Measurements from ENCODE around the gene SMYD3. TPM values are rescaled to one million over a fixed set of nuclear protein-coding genes. Genes with fewer than 3 reads are reported as not detected.

SMYD3 gene
- total and polyA plus RNA-seq, 2 of the 4 experiments (the other 2 are of a cell fraction), result 26.5 to 37.6 TPM

DNA sequence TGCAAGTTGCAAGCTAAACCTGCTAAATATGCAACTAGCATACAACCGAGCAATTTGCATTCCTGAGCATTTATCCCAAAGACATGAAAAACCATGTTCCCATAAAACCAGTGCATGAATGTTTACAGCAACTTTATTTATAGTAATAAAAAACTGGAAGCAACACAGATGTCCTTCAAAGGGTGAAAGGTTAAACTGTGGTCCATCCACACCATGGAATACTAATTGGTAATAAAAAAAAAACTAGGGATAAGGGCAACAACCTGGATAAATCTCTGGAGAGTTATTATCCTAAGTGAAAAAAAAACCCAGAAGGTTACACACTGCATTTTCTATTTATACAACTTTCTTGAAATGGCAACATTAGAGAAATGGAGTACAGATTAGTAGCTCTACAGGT lies 474.1 kb downstream of the SMYD3 start:
- Histone ChIP-seq H3K9me3 (ENCODE audit: control insufficient read depth, insufficient read depth, low read length) (no peaks in the 10 kb centered on the region), H3K27me3 (ENCODE audit: control insufficient read depth, insufficient read depth, low read length) (no peaks in the 10 kb centered on the region), H4K5ac (ENCODE audit: low read depth, low read length) (no peak overlapping the region), H4K8ac (ENCODE audit: low read depth in 2 of 2, low read length in 2 of 2) (no peak overlapping the region), H4K20me1 (ENCODE audit: insufficient read depth, low read length) (no peaks in the 10 kb centered on the region), H2AK9ac (replicated peaks; ENCODE audit: low read depth, low read length, poor library complexity) (no peak overlapping the region), H3K14ac (replicated peaks; ENCODE audit: low read depth, low read length) (no peak overlapping the region), H3K4me3 (ENCODE audit: insufficient read depth, low read depth, low read length) (no peak overlapping the region), H3K9me1 (ENCODE audit: insufficient read depth, low read length) (no peaks in the 10 kb centered on the region), H3K9ac (ENCODE audit: low read depth, low read length) (no peak overlapping the region), H4K91ac (ENCODE audit: insufficient read depth, low read depth, low read length) (no peak overlapping the region), H3K27ac (ENCODE audit: insufficient read depth, low read length) (no peak overlapping the region), H3K23ac (ENCODE audit: low read depth, low read length) (no peak overlapping the region), H2BK5ac (ENCODE audit: low read depth, low read length, poor library complexity, severe bottlenecking) (no peak overlapping the region), H3K56ac (ENCODE audit: extremely low read depth, insufficient read depth, low read length) (no peak overlapping the region), H3K4ac (ENCODE audit: low read depth, low read length) (no peak overlapping the region), H2AK5ac (ENCODE audit: low read depth, low read length) (no peak overlapping the region), H3K79me1 (ENCODE audit: low read depth in 1 of 2, low read length in 2 of 2) (peaks cover 0 to 2% of the 10 kb centered on the region in 2 experiments; a peak in 2 of 4 replicates), H3K4me2 (ENCODE audit: low read depth, low read length) (no peak overlapping the region), H2BK15ac (ENCODE audit: low read depth, low read length) (no peak overlapping the region), H3K18ac (ENCODE audit: low read depth, low read length) (no peak overlapping the region), H2BK120ac (ENCODE audit: low read depth, low read length) (no peak overlapping the region), H2AFZ (replicated peaks; ENCODE audit: low read length, poor library complexity) (no peak overlapping the region), H3K4me1 (ENCODE audit: control insufficient read depth, insufficient read depth, low read length) (peaks cover 2% of the 10 kb centered on the region; the same call in 1 of the 2 replicates), H3K36me3 (ENCODE audit: control insufficient read depth, insufficient read depth, low read length) (no peaks in the 10 kb centered on the region), H2BK20ac (ENCODE audit: low read depth, low read length) (no peak overlapping the region)
- no peak for DNase-seq
- BruUV-seq (replicated peaks), result no TSS peak
- CTCF ChIA-PET, result no interaction called here
- in situ Hi-C loops (cut with MboI; ENCODE audit: low sequenced_read_pairs) (no loop called here), intact Hi-C loops (cut with micrococcal nuclease) (no loop called here), dilution Hi-C loops (cut with HindIII; ENCODE audit: low sequenced_read_pairs, unreplicated experiment) (no loop called here)
- POLR2A ChIA-PET (ENCODE audit: unreplicated experiment), result no interaction called here
- TF ChIP-seq NFE2L2 (IDR thresholded peaks at IDR 0.05; ENCODE audit: low read depth, low read length), result no peak
- no peak for TF ChIP-seq MAFK (IDR thresholded peaks at IDR 0.05; ENCODE audit: low read depth, low read length)
- no peak for TF ChIP-seq RCOR1 (IDR thresholded peaks at IDR 0.05; ENCODE audit: insufficient replicate concordance, low read length)
- TF ChIP-seq, protein P1, sequence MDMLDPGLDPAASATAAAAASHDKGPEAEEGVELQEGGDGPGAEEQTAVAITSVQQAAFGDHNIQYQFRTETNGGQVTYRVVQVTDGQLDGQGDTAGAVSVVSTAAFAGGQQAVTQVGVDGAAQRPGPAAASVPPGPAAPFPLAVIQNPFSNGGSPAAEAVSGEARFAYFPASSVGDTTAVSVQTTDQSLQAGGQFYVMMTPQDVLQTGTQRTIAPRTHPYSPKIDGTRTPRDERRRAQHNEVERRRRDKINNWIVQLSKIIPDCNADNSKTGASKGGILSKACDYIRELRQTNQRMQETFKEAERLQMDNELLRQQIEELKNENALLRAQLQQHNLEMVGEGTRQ (IDR thresholded peaks at IDR 0.05; ENCODE audit: low read depth, low read length), result no peak
- no peak for TF ChIP-seq MXI1 (IDR thresholded peaks at IDR 0.05; ENCODE audit: borderline replicate concordance, low read depth, low read length)
- TF ChIP-seq, protein P2, sequence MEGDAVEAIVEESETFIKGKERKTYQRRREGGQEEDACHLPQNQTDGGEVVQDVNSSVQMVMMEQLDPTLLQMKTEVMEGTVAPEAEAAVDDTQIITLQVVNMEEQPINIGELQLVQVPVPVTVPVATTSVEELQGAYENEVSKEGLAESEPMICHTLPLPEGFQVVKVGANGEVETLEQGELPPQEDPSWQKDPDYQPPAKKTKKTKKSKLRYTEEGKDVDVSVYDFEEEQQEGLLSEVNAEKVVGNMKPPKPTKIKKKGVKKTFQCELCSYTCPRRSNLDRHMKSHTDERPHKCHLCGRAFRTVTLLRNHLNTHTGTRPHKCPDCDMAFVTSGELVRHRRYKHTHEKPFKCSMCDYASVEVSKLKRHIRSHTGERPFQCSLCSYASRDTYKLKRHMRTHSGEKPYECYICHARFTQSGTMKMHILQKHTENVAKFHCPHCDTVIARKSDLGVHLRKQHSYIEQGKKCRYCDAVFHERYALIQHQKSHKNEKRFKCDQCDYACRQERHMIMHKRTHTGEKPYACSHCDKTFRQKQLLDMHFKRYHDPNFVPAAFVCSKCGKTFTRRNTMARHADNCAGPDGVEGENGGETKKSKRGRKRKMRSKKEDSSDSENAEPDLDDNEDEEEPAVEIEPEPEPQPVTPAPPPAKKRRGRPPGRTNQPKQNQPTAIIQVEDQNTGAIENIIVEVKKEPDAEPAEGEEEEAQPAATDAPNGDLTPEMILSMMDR (conservative IDR thresholded peaks at IDR 0.05; ENCODE audit: low read depth, low read length), result no peak
- no peak for TF ChIP-seq CHD1 (IDR thresholded peaks at IDR 0.05; ENCODE audit: low read depth, low read length)
- TF ChIP-seq CEBPB (IDR thresholded peaks at IDR 0.05; ENCODE audit: low read depth, low read length), result no peak
- TF ChIP-seq FOS (IDR thresholded peaks at IDR 0.05; ENCODE audit: low read depth, low read length), result no peak
- TF ChIP-seq, protein P3, sequence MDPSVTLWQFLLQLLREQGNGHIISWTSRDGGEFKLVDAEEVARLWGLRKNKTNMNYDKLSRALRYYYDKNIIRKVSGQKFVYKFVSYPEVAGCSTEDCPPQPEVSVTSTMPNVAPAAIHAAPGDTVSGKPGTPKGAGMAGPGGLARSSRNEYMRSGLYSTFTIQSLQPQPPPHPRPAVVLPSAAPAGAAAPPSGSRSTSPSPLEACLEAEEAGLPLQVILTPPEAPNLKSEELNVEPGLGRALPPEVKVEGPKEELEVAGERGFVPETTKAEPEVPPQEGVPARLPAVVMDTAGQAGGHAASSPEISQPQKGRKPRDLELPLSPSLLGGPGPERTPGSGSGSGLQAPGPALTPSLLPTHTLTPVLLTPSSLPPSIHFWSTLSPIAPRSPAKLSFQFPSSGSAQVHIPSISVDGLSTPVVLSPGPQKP (IDR thresholded peaks at IDR 0.05; ENCODE audit: borderline replicate concordance, low read depth, low read length), result no peak
- no peak for TF ChIP-seq POLR2A (IDR thresholded peaks at IDR 0.05; ENCODE audit: low read depth, low read length)
- TF ChIP-seq RFX5 (IDR thresholded peaks at IDR 0.05; ENCODE audit: low read depth, low read length), result no peak
- TF ChIP-seq SMC3 (IDR thresholded peaks at IDR 0.05; ENCODE audit: low read depth, low read length), result no peak
- TF ChIP-seq RAD21 (IDR thresholded peaks at IDR 0.05; ENCODE audit: low read length), result no peak
- TF ChIP-seq MAZ (IDR thresholded peaks at IDR 0.05; ENCODE audit: borderline replicate concordance, low read depth, low read length), result no peak
- ATAC-seq (ENCODE audit: low read depth), result no peak
- no CpG with 5 or more reads among the region's 1 CpG for WGBS, 2 experiments (ENCODE audit: extremely low coverage in 2 of 2, insufficient read length in 1 of 2)
